Glutamatergic neuron (in vitro differentiated cells): ENCODE results near the gene PIP5K1B. TPM values are rescaled to one million over a fixed set of nuclear protein-coding genes. Genes with fewer than 3 reads are reported as not detected.

Experiments
- DNase-seq: peaks from one replicate; pipeline ENCODE4 v3.0.0; 2022
- H3K27ac Mint-ChIP-seq: one replicate; pipeline ENCODE4 v1.8.0; 2020; ENCODE audit warnings: mild to moderate bottlenecking, mixed read lengths, inconsistent platforms; ENCODE audit not compliant: unreplicated experiment
- H3K27me3 Mint-ChIP-seq: one replicate; pipeline ENCODE4 v1.8.0; 2020; ENCODE audit warnings: mild to moderate bottlenecking, moderate library complexity, mixed read lengths, inconsistent platforms; ENCODE audit not compliant: unreplicated experiment
- H3K36me3 Mint-ChIP-seq: one replicate; pipeline ENCODE4 v1.8.0; 2020; ENCODE audit warnings: mild to moderate bottlenecking, mixed read lengths, inconsistent platforms; ENCODE audit not compliant: unreplicated experiment
- H3K4me1 Mint-ChIP-seq: one replicate; pipeline ENCODE4 v1.8.0; 2020; ENCODE audit warnings: mild to moderate bottlenecking, low read depth, mixed read lengths, inconsistent platforms; ENCODE audit not compliant: unreplicated experiment
- H3K4me3 Mint-ChIP-seq: one replicate; pipeline ENCODE4 v1.8.0; 2020; ENCODE audit warnings: mild to moderate bottlenecking, mixed read lengths, inconsistent platforms; ENCODE audit not compliant: unreplicated experiment
- H3K9me3 Mint-ChIP-seq: one replicate; pipeline ENCODE4 v1.8.0; 2020; ENCODE audit warnings: mild to moderate bottlenecking, moderate library complexity, mixed read lengths, inconsistent platforms; ENCODE audit not compliant: unreplicated experiment
- total RNA-seq: library from RNA; stranded (reverse); fragmentation: NEBNext Ultra II Directional; extraction: Animal tissue kit (Norgen Biotek cat#: 25700); gene quantifications from one replicate; pipeline ENCODE4 v1.2.1, GENCODE V29; 2021; ENCODE audit not compliant: unreplicated experiment
- TF ChIP-seq, protein P1 (sequence below): fragments of 200-600 bp; sonication (generic); IDR thresholded peaks from one replicate; pipeline ENCODE4 v1.5.0; 2021; ENCODE audit not compliant: partially characterized antibody, unreplicated experiment

Gene PIP5K1B
- total RNA-seq, 1 donor from 2014 or later, result 0.27 TPM

DNA sequence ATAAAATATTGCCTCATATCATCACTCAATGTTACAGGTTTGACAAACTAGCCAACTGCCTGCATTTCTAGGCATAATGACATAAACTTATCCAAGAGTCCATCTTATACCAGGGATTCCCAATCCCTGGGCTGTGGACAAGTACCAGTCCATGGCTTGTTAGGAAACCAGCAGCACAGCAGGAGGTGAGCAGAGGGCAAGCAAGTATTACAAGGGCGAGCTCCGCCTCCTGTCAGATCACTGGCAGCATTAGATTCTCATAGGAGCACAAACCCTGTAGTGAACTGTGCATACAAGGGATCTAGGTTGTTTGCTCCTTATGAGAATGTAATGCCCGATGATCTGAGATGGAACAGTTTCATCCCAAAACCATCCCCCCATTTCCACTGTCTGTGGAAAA, 164.0 kb downstream of the PIP5K1B start:
- TF ChIP-seq, protein P1, sequence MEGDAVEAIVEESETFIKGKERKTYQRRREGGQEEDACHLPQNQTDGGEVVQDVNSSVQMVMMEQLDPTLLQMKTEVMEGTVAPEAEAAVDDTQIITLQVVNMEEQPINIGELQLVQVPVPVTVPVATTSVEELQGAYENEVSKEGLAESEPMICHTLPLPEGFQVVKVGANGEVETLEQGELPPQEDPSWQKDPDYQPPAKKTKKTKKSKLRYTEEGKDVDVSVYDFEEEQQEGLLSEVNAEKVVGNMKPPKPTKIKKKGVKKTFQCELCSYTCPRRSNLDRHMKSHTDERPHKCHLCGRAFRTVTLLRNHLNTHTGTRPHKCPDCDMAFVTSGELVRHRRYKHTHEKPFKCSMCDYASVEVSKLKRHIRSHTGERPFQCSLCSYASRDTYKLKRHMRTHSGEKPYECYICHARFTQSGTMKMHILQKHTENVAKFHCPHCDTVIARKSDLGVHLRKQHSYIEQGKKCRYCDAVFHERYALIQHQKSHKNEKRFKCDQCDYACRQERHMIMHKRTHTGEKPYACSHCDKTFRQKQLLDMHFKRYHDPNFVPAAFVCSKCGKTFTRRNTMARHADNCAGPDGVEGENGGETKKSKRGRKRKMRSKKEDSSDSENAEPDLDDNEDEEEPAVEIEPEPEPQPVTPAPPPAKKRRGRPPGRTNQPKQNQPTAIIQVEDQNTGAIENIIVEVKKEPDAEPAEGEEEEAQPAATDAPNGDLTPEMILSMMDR, result no peak
- no peaks in the 10 kb centered on the region for H3K27me3 Mint-ChIP-seq
- no peak overlapping the region for H3K4me3 Mint-ChIP-seq
- H3K4me1 Mint-ChIP-seq, result no peaks in the 10 kb centered on the region
- H3K9me3 Mint-ChIP-seq, result no peaks in the 10 kb centered on the region
- H3K27ac Mint-ChIP-seq, result no peak overlapping the region
- no peak for DNase-seq
- H3K36me3 Mint-ChIP-seq, result no peaks in the 10 kb centered on the region

DNA sequence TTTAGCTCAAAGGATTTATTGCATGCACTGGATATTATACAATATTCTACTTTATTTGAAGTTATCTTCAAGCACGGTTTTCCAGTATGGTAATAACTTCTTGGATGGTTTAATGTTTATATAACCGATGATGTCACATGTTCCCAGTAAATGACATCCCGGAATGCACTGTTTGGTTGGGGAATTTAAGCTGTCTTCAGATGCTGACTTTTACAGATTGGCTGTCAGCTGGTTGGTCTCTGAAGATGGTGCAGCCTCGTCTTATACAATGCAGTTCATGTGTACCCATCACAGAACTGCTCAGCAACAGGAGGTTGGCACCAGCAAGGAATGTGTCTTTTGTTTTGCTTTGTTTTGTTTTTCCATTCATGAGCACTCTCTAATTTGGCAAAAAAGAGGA, 165.0 kb downstream of the PIP5K1B start:
- Mint-ChIP-seq H3K4me1 (no peaks in the 10 kb centered on the region), H3K27ac (no peak overlapping the region), H3K36me3 (no peaks in the 10 kb centered on the region), H3K4me3 (no peak overlapping the region), H3K9me3 (no peaks in the 10 kb centered on the region), H3K27me3 (no peaks in the 10 kb centered on the region)
- TF ChIP-seq, protein P1, result no peak
- DNase-seq, result no peak

DNA sequence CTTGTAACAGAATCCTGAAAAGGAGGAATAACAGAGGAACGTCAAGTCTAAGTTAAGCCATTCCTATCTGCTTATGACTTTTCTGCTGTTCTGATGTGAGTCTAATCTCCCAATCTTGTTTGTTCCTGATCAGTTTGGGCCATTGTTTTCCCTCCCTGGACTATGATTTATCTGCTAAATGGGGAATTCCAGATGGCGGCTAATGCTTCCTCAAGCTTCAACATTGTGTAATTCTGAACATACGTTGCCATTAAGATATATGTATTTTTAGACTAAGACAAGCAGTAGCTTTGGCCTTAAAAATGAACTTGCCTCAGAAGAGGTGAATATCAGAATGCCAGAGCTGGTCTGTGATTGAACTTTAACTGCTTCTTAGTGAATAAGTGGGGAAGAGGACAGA, 166.2 kb downstream of the PIP5K1B start:
- Mint-ChIP-seq H3K27me3 (no peaks in the 10 kb centered on the region), H3K4me1 (no peaks in the 10 kb centered on the region), H3K4me3 (no peak overlapping the region), H3K36me3 (no peaks in the 10 kb centered on the region), H3K27ac (no peak overlapping the region), H3K9me3 (no peaks in the 10 kb centered on the region)
- DNase-seq, result no peak
- TF ChIP-seq, protein P1, result no peak

DNA sequence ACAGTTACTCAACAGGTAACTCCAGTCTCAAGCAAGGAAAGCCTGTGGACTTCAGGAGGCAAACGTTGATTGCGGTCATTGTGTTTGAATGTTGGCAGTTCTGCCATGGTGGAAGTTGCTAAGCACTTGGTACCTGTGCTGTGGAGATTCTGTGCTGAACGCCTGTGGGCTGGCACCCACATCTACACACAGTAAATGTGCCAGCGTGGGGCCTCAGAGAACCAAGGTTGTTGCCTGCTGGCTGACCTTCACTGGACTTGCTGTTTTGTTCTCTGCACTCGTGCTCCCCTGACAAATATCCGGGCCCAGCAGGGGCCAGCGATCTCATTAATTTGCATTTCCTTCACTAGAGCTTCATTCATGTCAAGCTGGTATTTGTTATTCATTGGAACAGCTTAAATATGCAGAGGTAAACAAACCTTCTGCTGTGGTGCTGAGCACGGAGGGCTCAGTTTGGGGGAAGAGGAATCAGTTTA, 167.0 kb downstream of the PIP5K1B start:
- no peaks in the 10 kb centered on the region for H3K9me3 Mint-ChIP-seq
- no peak overlapping the region for H3K27ac Mint-ChIP-seq
- DNase-seq, result no peak
- no peak overlapping the region for H3K4me3 Mint-ChIP-seq
- H3K4me1 Mint-ChIP-seq, result no peaks in the 10 kb centered on the region
- H3K27me3 Mint-ChIP-seq, result no peaks in the 10 kb centered on the region
- no peaks in the 10 kb centered on the region for H3K36me3 Mint-ChIP-seq
- TF ChIP-seq, protein P1, result no peak

DNA sequence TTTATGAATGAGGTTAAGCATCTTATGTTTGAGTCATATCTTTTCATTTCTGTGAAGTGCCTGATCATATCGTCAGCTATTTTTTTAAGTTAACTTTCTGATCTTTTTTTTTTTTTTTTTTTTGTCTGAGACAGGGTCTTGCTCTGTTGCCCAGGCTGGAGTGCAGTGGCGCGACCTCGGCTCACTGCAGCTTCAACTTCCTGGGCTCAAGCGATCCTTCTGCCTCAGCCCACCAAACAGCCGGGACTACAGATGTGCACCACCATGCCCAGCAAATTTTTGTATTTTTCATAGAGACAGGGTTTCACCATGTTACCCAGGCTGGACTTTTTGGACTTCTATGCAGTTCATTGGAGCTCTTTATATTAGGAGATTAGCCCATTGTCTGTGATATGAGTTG, 168.1 kb downstream of the PIP5K1B start:
- TF ChIP-seq, protein P1, result no peak
- Mint-ChIP-seq H3K27ac (no peak overlapping the region), H3K4me1 (no peaks in the 10 kb centered on the region), H3K27me3 (no peaks in the 10 kb centered on the region), H3K9me3 (no peaks in the 10 kb centered on the region), H3K36me3 (no peaks in the 10 kb centered on the region), H3K4me3 (no peak overlapping the region)
- DNase-seq, result no peak
